Lower leg skin (tissue), 3 donors: ENCODE results near the gene AATF.

Experiments used
- POLR2A ChIP-seq, 2 donors: fragments of 450-650 bp; IDR thresholded peaks; one replicate each; pipeline ENCODE4 v1.6.1; 2016 to 2017; ENCODE audit warnings: antibody characterized with exemption in 2 of 2, mild to moderate bottlenecking in 1 of 2, moderate library complexity in 1 of 2
- TF ChIP-seq, protein P1 (sequence below), 3 donors: fragments of 450-650 bp; IDR thresholded peaks; one replicate each; pipeline ENCODE4 v1.5.1; 2016; ENCODE audit warnings: antibody characterized with exemption in 3 of 3, mild to moderate bottlenecking in 3 of 3, moderate library complexity in 2 of 3

DNA sequence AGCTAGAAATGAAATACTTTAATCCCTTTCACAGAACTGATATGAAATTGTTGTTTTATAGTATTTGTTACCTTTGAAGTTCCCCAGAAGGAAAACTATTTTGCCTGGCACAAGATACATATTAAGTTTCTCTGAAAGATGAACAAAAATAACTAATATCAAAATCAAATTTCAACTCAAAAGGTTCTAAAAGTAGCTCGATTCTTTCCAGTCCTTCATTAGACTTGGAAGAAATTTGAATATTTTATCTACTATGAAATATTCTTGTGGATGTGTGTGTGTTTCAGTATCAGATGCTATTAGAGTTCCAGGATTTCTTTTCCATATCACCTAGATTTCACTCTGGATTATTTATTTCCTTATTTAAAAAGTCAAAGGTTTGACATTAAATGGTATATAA, 3.6 kb upstream of the AATF start:
- TF ChIP-seq POLR2A (IDR thresholded peaks at IDR 0.05) = no peak
- TF ChIP-seq, protein P1, sequence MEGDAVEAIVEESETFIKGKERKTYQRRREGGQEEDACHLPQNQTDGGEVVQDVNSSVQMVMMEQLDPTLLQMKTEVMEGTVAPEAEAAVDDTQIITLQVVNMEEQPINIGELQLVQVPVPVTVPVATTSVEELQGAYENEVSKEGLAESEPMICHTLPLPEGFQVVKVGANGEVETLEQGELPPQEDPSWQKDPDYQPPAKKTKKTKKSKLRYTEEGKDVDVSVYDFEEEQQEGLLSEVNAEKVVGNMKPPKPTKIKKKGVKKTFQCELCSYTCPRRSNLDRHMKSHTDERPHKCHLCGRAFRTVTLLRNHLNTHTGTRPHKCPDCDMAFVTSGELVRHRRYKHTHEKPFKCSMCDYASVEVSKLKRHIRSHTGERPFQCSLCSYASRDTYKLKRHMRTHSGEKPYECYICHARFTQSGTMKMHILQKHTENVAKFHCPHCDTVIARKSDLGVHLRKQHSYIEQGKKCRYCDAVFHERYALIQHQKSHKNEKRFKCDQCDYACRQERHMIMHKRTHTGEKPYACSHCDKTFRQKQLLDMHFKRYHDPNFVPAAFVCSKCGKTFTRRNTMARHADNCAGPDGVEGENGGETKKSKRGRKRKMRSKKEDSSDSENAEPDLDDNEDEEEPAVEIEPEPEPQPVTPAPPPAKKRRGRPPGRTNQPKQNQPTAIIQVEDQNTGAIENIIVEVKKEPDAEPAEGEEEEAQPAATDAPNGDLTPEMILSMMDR (IDR thresholded peaks at IDR 0.05) = no peak
